ENCODE measurements around the gene PMF1.

Gene PMF1

GRCh38 chr1:156249593-156249992, 36.8 kb downstream of the PMF1 start:
- no peaks in the 10 kb centered on the region for H3K27me3 ChIP-seq (ENCODE audit: insufficient read depth, poor library complexity, severe bottlenecking)
- H3K4me3 ChIP-seq (replicated peaks; ENCODE audit: insufficient read depth, low read length): no peak overlapping the region
- TF ChIP-seq POLR2AphosphoS5 (IDR thresholded peaks at IDR 0.05; ENCODE audit: low read depth) (no peak; the same call in 1 of the 2 replicates), GABPA (IDR thresholded peaks at IDR 0.05; ENCODE audit: low read depth) (no peak), SPI1 (IDR thresholded peaks at IDR 0.05; ENCODE audit: borderline replicate concordance, low read depth) (no peak), CTCF (IDR thresholded peaks at IDR 0.05; ENCODE audit: insufficient read depth, low read length) (no peak), REST (IDR thresholded peaks at IDR 0.05; ENCODE audit: insufficient replicate concordance, low read depth) (no peak)
- no peak overlapping the region for H3K27ac ChIP-seq (replicated peaks)
- no peak for DNase-seq (ENCODE audit: low read depth in 1 of 2, low spot score in 1 of 2)

GRCh38 chr1:156251527-156251926, 38.7 kb downstream of the PMF1 start:
- Histone ChIP-seq H3K27me3 (ENCODE audit: insufficient read depth, poor library complexity, severe bottlenecking) (no peaks in the 10 kb centered on the region), H3K4me3 (replicated peaks; ENCODE audit: insufficient read depth, low read length) (no peak overlapping the region), H3K27ac (replicated peaks) (no peak overlapping the region)
- no peak for TF ChIP-seq CTCF (IDR thresholded peaks at IDR 0.05; ENCODE audit: insufficient read depth, low read length)
- TF ChIP-seq REST (IDR thresholded peaks at IDR 0.05; ENCODE audit: insufficient replicate concordance, low read depth): no peak
- TF ChIP-seq GABPA (IDR thresholded peaks at IDR 0.05; ENCODE audit: low read depth): no peak
- TF ChIP-seq SPI1 (IDR thresholded peaks at IDR 0.05; ENCODE audit: borderline replicate concordance, low read depth): no peak
- TF ChIP-seq POLR2AphosphoS5 (IDR thresholded peaks at IDR 0.05; ENCODE audit: low read depth): no peak
- DNase-seq (ENCODE audit: low read depth in 1 of 2, low spot score in 1 of 2): no peak

GRCh38 chr1:156253634-156254033, 40.8 kb downstream of the PMF1 start:
- no peak for DNase-seq (ENCODE audit: low read depth in 1 of 2, low spot score in 1 of 2)
- TF ChIP-seq SPI1 (IDR thresholded peaks at IDR 0.05; ENCODE audit: borderline replicate concordance, low read depth) (no peak), GABPA (IDR thresholded peaks at IDR 0.05; ENCODE audit: low read depth) (no peak), REST (IDR thresholded peaks at IDR 0.05; ENCODE audit: insufficient replicate concordance, low read depth) (no peak), POLR2AphosphoS5 (IDR thresholded peaks at IDR 0.05; ENCODE audit: low read depth) (no peak), CTCF (IDR thresholded peaks at IDR 0.05; ENCODE audit: insufficient read depth, low read length) (no peak)
- Histone ChIP-seq H3K27me3 (ENCODE audit: insufficient read depth, poor library complexity, severe bottlenecking) (no peaks in the 10 kb centered on the region), H3K4me3 (replicated peaks; ENCODE audit: insufficient read depth, low read length) (no peak overlapping the region), H3K27ac (replicated peaks) (no peak overlapping the region)

All from HL-60 (cell line).